Ureter (tissue), 1 donor: Measurements from ENCODE around the gene CACNB4. TPM values are rescaled to one million over a fixed set of nuclear protein-coding genes. Genes with fewer than 3 reads are reported as not detected.
"Not testable (repeated sequence)": the region's sequence is repeated elsewhere in the genome, so short reads cannot be mapped to it uniquely, and the experiment has no call there.

ENCODE experiments used
- DNase-seq: peaks from one replicate; pipeline ENCODE4 v3.0.0-alpha.2; 2020; ENCODE audit warnings: low spot score
- total RNA-seq: library from RNA; stranded (reverse); gene quantifications from one replicate; pipeline ENCODE4 v1.2.4, GENCODE V29; 2023
- donor health status: DM: yes; HTN: yes; CAD: no.

Gene CACNB4
- total RNA-seq, 1 donor from 2014 or later, result 3.3 TPM

GRCh38 chr2:152051436-152051835 is 47.4 kb downstream of the CACNB4 start:
- DNase-seq, result no peak

- DNase-seq, result no peak
These were observed 47.9 kb downstream of the CACNB4 start for GRCh38 chr2:152050915-152051314.

GRCh38 chr2:152050341-152050740 is 48.5 kb downstream of the CACNB4 start:
- no peak for DNase-seq

- DNase-seq, result no peak
These were observed 49.3 kb downstream of the CACNB4 start for GRCh38 chr2:152049541-152049940.

GRCh38 chr2:152047824-152048471 is 50.9 kb downstream of the CACNB4 start:
- no peak for DNase-seq

- no peak for DNase-seq
These were observed 51.9 kb downstream of the CACNB4 start for GRCh38 chr2:152046940-152047339.

- DNase-seq, result no peak
These were observed 55.9 kb downstream of the CACNB4 start for GRCh38 chr2:152042636-152043615.

- DNase-seq, result peak; percentile 54
These were observed 60.3 kb downstream of the CACNB4 start for GRCh38 chr2:152038441-152038958.

GRCh38 chr2:152037743-152038435 is 61.0 kb downstream of the CACNB4 start:
- DNase-seq, result peak; percentile 57

GRCh38 chr2:152036611-152037469 is 62.0 kb downstream of the CACNB4 start:
- DNase-seq, result peak; percentile 55

GRCh38 chr2:152034257-152034801 is 64.5 kb downstream of the CACNB4 start:
- DNase-seq, result no peak

- no peak for DNase-seq
These were observed 65.6 kb downstream of the CACNB4 start for GRCh38 chr2:152033011-152033925.

- DNase-seq, result no peak
These were observed 67.0 kb downstream of the CACNB4 start for GRCh38 chr2:152031747-152032306.

- not testable (repeated sequence) for DNase-seq
These were observed 68.1 kb downstream of the CACNB4 start for GRCh38 chr2:152030596-152031328.

- DNase-seq, result no peak
These were observed 70.5 kb downstream of the CACNB4 start for GRCh38 chr2:152028182-152028862.

- peak; percentile 75 for DNase-seq
These were observed 73.1 kb downstream of the CACNB4 start for GRCh38 chr2:152025678-152026287.

GRCh38 chr2:152024477-152024876 is 74.4 kb downstream of the CACNB4 start:
- no peak for DNase-seq

GRCh38 chr2:152022090-152022489 is 76.8 kb downstream of the CACNB4 start:
- no peak for DNase-seq
